DMS53 (cell line): ENCODE measurements around the gene STYK1.
"Not testable (repeated sequence)": the region's sequence is repeated elsewhere in the genome, so short reads cannot be mapped to it uniquely, and the experiment has no call there.

ENCODE experiments used
- DNase-seq: peaks from one replicate; lab custom pipeline; 2025; lab: John Stamatoyannopoulos, UW

STYK1 gene

GRCh38 chr12:10620078-10620779 lies 53.6 kb downstream of the STYK1 start:
- DNase-seq: no peak

GRCh38 chr12:10618338-10618987 lies 55.4 kb downstream of the STYK1 start:
- DNase-seq: no peak

GRCh38 chr12:10617863-10618262 lies 56.0 kb downstream of the STYK1 start:
- no peak for DNase-seq

- peak; percentile 76 for DNase-seq
Observed at GRCh38 chr12:10615532-10615931, 58.3 kb downstream of the STYK1 start.

- no peak for DNase-seq
Observed at GRCh38 chr12:10614056-10614370, 59.8 kb downstream of the STYK1 start.

DNA sequence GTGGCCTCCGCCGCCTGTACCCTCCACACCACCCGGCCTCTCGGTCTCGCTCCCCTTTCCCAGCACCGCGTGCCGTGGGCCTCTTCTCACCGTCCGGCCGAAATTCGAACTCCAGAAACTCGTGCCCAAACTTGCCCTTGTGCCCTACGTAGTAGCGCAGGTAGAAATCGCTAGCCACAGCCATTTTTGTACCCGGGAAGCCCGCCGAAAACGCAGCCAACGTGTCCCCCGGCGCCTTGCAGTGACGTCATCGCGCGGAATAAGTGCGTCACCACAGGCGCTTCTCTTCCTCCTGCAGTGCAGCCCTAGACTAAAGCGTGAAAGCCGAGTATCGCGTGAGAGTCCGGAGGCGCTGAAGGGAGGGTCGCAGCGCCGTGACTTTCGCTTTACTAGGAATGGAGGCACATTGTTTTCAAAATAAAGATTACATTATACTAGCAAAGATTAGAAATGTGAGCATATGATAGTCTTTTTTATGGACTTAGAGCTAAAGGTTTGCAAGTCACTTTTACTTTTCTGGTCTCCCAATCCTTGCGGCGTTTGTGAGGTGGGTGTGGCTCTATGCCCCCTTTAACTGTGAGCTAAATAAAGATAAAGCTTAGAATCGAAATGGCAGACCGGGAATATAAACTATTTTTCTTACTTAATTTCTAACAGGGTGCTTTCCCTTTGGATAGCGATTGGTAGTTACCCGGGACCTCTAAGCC lies 60.4 kb downstream of the STYK1 start, which contains the start of gene MAGOHB:
Gene MAGOHB, minus strand, starts transcription at position 261 of the 707 bp plus-strand sequence. Its CDS starts 77 bp downstream, at position 184.
- DNase-seq: peak; percentile 100

- peak; percentile 74 for DNase-seq
Observed at GRCh38 chr12:10612984-10613348, 60.9 kb downstream of the STYK1 start.

DNA sequence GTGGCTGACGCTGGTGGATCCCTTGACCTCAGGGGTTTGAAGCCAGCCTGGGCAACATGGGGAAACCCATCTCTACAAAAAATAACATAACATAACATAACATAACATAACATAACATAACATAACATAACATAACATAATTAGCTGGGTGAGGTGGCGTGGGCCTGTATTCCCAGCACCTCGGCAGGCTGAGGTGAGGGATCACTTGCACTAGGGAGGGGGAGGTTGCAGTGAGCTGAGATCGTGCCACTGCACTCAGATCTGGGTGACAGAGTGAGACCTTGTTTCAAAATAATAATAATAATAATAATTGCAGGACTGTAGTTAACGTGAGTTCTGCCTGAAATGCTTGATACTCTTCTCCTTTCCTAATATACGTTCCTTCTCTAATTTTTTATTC lies 61.7 kb downstream of the STYK1 start:
- no peak for DNase-seq

DNA sequence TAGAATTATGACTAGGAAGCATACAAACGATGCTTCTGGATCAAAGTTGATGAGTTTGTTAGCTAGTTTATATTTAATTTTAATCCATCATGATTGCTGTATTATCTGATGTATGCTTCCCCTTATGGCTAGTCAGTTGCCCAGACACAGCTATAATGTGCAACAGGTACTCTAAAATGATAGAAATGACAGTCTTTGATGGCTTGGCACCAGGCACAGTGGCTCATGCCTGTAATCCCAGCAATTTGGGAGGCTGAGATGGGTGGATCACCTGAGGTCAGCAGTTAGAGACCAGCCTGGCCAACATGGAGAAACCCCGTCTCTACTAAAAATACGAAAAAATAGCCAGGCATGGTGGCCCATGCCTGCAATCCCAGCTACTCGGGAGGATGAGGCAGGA lies 62.6 kb downstream of the STYK1 start:
- DNase-seq: not testable (repeated sequence)

DNA sequence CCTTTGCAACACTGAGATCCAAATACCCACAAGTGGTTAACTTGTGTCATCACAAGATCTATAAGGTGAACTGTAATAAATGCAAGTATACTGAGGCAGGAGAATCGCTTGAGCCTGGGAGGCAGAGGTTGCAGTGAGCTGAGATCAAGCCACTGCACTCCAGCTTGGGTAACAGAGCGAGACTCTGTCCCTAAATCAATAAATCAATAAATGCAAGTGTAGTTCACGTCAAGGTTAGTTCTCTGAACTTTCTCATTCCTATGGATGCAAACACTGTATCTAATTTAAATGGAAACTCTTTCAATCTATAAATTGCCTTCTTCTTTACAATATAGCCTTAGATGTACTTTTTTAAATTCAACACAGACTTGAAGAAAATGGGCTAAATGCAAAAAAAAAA lies 63.7 kb downstream of the STYK1 start:
- no peak for DNase-seq

DNA sequence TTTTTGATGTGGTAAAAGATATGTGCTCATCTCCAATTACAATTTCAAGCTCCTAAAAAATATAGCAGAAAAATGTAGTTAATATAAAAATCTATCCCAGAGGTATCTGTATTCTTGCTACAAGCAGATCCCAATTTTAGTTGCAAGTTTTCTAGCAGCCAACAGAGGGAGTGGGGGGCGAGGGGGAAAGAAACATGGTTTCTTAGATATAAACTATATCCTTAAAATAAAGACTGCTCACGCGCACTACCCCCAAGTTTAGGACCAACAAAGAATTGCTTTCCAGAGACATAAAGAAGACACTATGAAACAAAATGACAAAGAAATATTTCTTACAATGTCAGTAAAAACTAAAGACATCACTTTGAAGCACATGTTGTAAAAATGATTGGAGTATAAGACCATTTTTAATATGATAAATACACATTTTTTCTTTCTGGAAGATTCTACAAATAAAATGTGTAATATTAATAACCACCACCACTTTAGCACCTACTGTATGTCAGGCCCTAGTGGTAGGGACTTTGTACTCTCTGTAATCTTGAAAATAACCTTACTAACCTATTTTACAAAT lies 65.9 kb downstream of the STYK1 start:
- DNase-seq: peak; percentile 58

DNA sequence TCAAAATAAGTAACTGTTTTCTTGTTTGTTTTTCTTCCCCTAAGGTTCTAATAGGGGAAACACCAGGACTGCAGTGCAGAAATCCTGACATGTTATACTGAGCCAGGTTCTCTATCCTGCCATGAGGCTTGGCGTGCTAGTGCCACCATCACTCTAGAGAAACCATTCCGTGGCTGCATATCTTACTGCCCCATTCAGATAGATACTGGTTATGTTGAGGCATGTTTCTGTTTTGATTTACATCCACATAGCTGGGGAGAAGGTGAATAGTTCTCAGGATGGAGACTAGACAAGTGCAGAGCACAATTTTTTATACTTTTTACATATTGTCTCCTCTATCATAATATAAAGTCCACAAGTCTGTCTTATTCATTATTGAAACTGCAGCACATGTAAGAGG lies 72.0 kb downstream of the STYK1 start:
- DNase-seq: no peak

DNA sequence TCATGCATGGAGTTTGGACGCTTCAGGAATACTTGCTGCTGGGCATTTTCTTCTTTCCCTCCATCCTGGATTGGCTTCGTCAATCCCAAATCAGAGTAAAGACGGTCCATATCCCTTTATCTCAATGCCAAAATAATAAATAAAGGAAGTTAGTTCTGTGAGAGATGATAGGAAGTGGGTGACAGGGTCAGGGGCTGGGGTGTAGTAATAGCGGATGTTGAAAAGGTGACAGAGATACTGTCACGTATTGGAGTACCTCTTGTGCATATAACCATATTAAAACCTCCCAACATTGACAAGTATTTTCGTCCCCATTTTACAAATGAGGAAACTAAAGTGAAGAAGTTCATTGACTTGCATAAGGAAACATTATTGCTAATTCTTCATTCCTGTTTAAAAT lies 72.9 kb downstream of the STYK1 start:
- no peak for DNase-seq

DNA sequence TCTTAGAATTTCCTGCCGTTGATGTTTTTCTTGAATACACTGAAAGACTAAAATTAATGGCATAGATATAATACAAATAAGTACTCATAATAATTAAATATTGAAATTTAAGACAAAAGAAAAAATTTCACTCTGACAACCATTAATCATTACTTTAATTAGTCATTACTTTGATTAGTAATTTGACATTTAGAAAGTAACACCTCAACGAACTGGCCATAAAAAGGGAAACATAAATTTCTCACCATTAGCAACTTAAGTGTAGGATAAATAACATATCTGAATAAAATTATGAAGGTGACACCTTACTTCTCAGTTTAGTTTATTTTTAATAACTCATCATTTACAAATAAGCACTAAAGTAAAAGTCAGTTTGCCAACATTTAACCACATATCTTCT lies 78.0 kb downstream of the STYK1 start:
- no peak for DNase-seq

DNA sequence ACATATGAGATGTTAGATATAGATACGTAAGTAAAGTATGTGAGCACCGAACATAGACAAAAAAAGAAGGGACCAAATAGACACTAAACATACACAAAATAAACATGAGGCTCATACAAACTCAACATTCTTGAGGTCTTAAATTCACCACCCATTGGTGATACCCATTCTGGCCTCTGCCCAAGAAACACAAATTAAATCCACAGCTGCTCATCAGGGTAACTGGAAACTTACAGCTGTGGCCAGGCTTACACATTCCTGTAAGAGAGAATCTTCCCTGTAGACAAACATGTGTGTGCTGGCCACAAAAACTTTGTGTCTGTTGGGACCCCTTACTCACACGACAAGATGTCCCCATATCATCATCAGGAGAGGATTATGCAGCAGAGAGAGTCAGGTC lies 82.9 kb downstream of the STYK1 start:
- DNase-seq: no peak

DNA sequence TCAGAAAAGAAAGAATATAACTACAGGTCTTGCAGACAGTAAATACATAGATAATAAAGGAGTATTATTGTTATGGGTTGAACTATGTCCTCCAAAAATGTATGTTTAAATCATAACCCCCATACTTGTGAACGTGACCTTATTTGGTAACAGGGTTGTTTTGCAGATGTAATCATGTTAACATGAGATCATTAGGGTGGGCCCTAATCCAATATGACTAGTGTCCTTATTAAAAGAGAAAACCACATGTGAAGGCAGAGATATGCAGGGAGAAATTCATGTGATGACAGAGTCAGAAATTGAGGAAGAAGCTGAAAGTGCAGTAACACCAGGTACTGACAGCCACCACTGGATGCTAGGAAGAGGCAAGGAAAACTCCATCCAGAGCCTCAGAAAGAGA lies 89.4 kb downstream of the STYK1 start:
- DNase-seq: no peak

DNA sequence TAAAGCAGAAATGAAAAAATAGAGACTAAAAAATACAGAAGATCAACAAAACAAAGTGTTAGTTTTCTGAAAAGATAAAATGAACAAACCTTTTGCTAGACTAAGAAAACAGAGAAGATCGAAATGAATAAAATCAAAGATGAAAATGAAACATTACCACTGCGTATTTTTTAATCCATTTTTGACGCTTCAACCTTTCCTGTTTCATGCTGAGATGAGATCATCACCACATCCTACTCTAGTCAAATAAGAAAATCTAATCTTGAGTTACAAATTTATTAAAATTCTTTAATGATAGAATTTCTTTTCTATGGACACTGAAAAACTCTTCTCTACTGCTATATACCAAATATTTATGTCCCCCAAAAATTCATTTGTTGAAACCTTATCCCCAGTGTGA lies 91.1 kb downstream of the STYK1 start:
- no peak for DNase-seq

DNA sequence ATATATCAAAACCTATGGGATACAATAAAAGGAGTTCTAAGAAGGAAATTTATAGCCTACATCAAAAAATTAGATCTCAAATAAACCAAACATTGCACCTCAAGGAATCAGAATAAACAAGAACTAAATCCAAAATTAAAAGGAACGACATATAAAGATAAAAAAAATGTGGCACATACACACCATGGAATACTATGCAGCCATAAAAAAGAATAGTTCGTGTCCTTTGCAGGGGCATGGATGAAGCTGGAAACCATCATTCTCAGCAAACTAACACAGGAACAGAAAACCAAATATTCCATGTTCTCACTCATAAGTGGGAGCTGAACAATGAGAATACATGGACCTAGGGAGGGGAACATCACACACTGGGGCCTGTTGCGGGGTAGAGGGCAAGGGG lies 91.7 kb downstream of the STYK1 start:
- not testable (repeated sequence) for DNase-seq

DNA sequence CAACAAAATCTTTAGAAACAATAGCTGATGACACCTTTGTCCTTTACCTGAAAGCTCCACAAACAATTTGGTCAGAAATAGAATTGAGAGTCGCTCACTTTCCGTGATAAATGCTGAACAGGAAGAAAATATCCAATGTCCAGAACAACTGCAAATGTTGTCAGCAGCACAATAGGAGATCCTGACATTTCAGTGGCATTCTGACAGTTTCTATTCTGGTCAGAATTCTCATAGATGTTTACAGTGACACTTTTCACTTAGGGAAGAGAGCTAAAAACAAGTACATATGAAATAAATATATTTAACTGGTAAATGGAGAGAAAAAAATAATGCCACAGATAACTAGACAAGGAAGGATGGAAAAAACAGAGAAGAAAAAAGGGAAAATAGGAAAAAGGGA lies 99.5 kb downstream of the STYK1 start:
- no peak for DNase-seq

DNA sequence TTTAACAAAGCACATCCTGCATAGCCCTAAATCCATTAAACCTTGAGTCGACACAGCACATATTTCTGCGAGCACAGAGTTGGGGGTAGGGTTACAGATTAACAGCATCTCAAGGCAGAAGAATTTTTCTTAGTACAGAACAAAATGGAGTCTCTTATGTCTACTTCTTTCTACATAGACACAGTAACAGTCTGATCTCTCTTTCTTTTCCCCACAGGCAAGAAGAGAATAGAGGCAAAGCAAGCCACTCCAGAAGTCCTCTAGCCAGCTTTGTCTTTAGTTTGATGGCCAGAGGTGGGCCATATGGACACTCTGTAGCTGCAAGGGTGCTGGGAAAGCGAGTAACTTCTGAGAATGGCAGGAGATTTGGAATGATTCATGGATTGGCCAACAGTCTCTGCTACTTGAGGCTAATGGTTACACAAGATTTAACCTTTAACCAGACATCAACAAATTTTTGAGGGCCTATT lies 101.8 kb downstream of the STYK1 start:
- DNase-seq: not testable (repeated sequence)

DNA sequence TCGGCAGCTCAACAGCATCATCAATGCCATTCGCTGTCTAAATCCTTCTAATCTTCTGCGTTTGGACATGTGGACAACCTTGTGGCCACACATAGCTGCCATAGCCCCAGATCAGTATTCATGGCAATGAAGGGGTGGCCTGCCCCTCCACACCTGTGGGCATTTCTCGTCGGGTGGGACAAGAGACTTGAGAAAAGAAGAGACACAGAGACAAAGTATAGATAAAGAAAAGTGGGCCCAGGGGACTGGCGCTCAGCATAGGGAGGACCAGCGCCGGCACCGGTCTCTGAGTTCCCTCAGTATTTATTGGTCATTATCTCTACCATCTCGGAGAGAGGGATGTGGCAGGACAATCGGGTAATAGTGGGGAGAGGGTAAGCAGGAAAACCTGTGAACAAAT lies 102.7 kb downstream of the STYK1 start:
- no peak for DNase-seq
